Type B pancreatic cell (in vitro differentiated cells): ENCODE measurements around the gene FBLN5. TPM values are rescaled to one million over a fixed set of nuclear protein-coding genes. Genes with fewer than 3 reads are reported as not detected.

Experiments used
- DNase-seq: peaks from one replicate; pipeline ENCODE4 v3.0.0; 2021; ENCODE audit warnings: mixed read lengths; ENCODE audit not compliant: unreplicated experiment; ENCODE audit errors: extremely low spot score
- H3K27ac Mint-ChIP-seq: 2 replicates; pipeline ENCODE4 v1.8.0; 2021; ENCODE audit warnings: mild to moderate bottlenecking, mixed read lengths
- H3K27me3 Mint-ChIP-seq: 2 replicates; pipeline ENCODE4 v1.8.0; 2021; ENCODE audit warnings: mixed read lengths
- H3K36me3 Mint-ChIP-seq: 2 replicates; pipeline ENCODE4 v1.8.0; 2021; ENCODE audit warnings: mixed read lengths
- H3K4me1 Mint-ChIP-seq: one replicate; pipeline ENCODE4 v1.8.0; 2021; ENCODE audit warnings: mixed read lengths; ENCODE audit not compliant: unreplicated experiment
- H3K4me3 Mint-ChIP-seq: 2 replicates; pipeline ENCODE4 v1.8.0; 2021; ENCODE audit warnings: mild to moderate bottlenecking, mixed read lengths
- H3K9me3 Mint-ChIP-seq: 2 replicates; pipeline ENCODE4 v1.8.0; 2021; ENCODE audit warnings: mixed read lengths
- total RNA-seq: library from RNA; stranded (reverse); gene quantifications from 2 replicates; pipeline ENCODE4 v1.2.1, GENCODE V29; 2021; ENCODE audit warnings: low replicate concordance
- TF ChIP-seq, protein P1 (sequence below): fragments of 200-600 bp; sonication (generic); conservative IDR thresholded peaks from 2 replicates; pipeline ENCODE4 v1.5.0; 2021; ENCODE audit warnings: antibody characterized with exemption, mild to moderate bottlenecking

Gene FBLN5
- total RNA-seq, 1 donor from 2014 or later: 14.1 TPM

DNA sequence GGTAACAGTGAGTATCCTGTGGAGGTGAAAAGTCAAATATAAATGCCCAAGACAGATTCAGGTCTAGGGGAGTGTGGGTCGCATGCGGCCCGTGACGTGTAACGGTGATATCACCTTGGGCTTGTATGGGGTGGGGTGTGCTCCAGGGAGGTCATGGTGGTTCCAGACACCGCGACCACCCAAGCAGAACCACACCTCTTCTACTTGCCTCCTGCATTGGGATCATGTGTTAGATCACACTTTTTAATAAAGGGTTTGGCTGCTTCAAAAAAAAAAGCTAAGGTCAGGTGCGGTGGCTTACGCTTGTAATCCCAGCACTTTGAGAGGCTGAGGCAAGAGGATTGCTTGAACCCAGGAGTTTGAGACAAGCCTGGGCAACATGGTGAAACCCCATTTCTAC is 4.5 kb downstream of the FBLN5 start:
- no peaks in the 10 kb centered on the region for H3K36me3 Mint-ChIP-seq
- peaks cover 7% of the 10 kb centered on the region for H3K4me1 Mint-ChIP-seq
- H3K27me3 Mint-ChIP-seq: peaks cover 32% of the 10 kb centered on the region
- peaks cover 3% of the 10 kb centered on the region for H3K9me3 Mint-ChIP-seq
- TF ChIP-seq, protein P1, sequence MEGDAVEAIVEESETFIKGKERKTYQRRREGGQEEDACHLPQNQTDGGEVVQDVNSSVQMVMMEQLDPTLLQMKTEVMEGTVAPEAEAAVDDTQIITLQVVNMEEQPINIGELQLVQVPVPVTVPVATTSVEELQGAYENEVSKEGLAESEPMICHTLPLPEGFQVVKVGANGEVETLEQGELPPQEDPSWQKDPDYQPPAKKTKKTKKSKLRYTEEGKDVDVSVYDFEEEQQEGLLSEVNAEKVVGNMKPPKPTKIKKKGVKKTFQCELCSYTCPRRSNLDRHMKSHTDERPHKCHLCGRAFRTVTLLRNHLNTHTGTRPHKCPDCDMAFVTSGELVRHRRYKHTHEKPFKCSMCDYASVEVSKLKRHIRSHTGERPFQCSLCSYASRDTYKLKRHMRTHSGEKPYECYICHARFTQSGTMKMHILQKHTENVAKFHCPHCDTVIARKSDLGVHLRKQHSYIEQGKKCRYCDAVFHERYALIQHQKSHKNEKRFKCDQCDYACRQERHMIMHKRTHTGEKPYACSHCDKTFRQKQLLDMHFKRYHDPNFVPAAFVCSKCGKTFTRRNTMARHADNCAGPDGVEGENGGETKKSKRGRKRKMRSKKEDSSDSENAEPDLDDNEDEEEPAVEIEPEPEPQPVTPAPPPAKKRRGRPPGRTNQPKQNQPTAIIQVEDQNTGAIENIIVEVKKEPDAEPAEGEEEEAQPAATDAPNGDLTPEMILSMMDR: no peak
- DNase-seq: no peak
- H3K4me3 Mint-ChIP-seq: no peak overlapping the region
- no peak overlapping the region for H3K27ac Mint-ChIP-seq

DNA sequence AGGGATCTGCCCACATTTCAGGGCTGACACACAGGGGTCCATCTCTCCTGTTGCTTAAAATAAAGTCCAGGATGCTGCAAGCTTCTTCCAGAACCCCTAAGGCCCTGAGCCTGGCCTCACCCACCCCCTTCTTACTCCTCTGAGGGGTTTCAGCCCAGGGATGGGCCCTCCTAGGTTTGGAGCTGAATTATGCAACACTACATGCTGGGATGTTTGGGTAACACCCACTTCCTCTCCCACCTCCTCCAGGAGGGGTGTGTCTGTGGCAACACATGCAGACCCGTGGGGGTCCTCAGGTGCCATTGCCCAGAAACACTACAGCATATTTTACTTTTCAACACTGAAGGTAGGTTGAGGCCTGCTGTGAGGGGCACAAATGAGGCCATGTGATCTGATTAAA is 5.4 kb downstream of the FBLN5 start:
- TF ChIP-seq, protein P1: no peak
- no peak overlapping the region for H3K4me3 Mint-ChIP-seq
- peaks cover 28% of the 10 kb centered on the region for H3K27me3 Mint-ChIP-seq
- H3K27ac Mint-ChIP-seq: no peak overlapping the region
- H3K36me3 Mint-ChIP-seq: no peaks in the 10 kb centered on the region
- H3K9me3 Mint-ChIP-seq: peaks cover 3% of the 10 kb centered on the region
- H3K4me1 Mint-ChIP-seq: peaks cover 6% of the 10 kb centered on the region
- no peak for DNase-seq

GRCh38 chr14:91940209-91940608 is 7.3 kb downstream of the FBLN5 start:
- Mint-ChIP-seq H3K27ac (no peak overlapping the region), H3K4me3 (no peak overlapping the region), H3K4me1 (no peaks in the 10 kb centered on the region), H3K27me3 (peaks cover 16% of the 10 kb centered on the region), H3K36me3 (no peaks in the 10 kb centered on the region), H3K9me3 (peaks cover 3% of the 10 kb centered on the region)
- TF ChIP-seq, protein P1: no peak
- DNase-seq: no peak

DNA sequence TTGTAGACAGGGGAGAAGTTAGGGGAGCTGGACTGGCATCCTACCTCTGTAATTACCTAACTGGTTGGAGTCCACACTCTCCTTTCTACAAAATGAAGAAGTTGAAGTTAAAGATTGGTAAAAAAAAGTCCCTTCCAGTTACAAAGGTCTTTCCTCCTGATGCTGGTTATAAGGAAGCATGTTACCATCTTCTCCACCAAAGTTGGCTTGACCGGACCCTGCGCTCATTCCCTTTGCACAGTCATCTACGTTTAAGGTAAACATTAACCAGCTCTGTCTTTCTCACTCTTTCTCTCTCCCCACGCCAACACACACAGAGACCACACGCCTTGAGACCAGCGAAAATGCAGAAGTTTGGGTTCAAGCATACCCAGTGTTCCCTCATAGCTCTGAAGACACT is 11.9 kb downstream of the FBLN5 start:
- DNase-seq: no peak
- no peaks in the 10 kb centered on the region for H3K36me3 Mint-ChIP-seq
- no peaks in the 10 kb centered on the region for H3K4me1 Mint-ChIP-seq
- H3K9me3 Mint-ChIP-seq: peaks cover 3% of the 10 kb centered on the region
- H3K4me3 Mint-ChIP-seq: no peak overlapping the region
- TF ChIP-seq, protein P1: no peak
- H3K27ac Mint-ChIP-seq: no peak overlapping the region
- peaks cover 11% of the 10 kb centered on the region for H3K27me3 Mint-ChIP-seq

- Mint-ChIP-seq H3K27me3 (peaks cover 11% of the 10 kb centered on the region), H3K4me1 (peaks cover 1% of the 10 kb centered on the region), H3K4me3 (no peak overlapping the region), H3K36me3 (no peaks in the 10 kb centered on the region), H3K9me3 (no peaks in the 10 kb centered on the region), H3K27ac (no peak overlapping the region)
- DNase-seq: no peak
- TF ChIP-seq, protein P1: no peak
Measured at GRCh38 chr14:91934554-91935285, 12.8 kb downstream of the FBLN5 start.
